NCI-H1417 (cell line): ENCODE measurements around the gene CUZD1.

Experiments used
- DNase-seq, 3 experiments: peaks; one replicate each; lab custom pipeline; 2025; lab: John Stamatoyannopoulos, UW

The CUZD1 gene

GRCh38 chr10:122815458-122815857 is 30.2 kb downstream of the CUZD1 start:
- no peak for DNase-seq

- DNase-seq: no peak
These were observed 31.2 kb downstream of the CUZD1 start for GRCh38 chr10:122814493-122814892.

- no peak for DNase-seq
These were observed 32.9 kb downstream of the CUZD1 start for GRCh38 chr10:122812751-122813150.

- no peak for DNase-seq
These were observed 43.4 kb downstream of the CUZD1 start for GRCh38 chr10:122802282-122802681.

GRCh38 chr10:122798704-122799231 is 46.9 kb downstream of the CUZD1 start:
- DNase-seq: no peak

GRCh38 chr10:122796796-122797195 is 48.9 kb downstream of the CUZD1 start:
- DNase-seq: no peak

GRCh38 chr10:122795924-122796323 is 49.7 kb downstream of the CUZD1 start:
- no peak for DNase-seq

- no peak for DNase-seq
These were observed 59.4 kb downstream of the CUZD1 start for GRCh38 chr10:122786269-122786668.

GRCh38 chr10:122782911-122783310 is 62.7 kb downstream of the CUZD1 start:
- no peak for DNase-seq
